ENCODE results near the gene RBPJ.
A peak's percentile ranks its signal among the peaks of the same experiment; 100 is the strongest.

RBPJ gene
- total RNA-seq = 90.9 to 120 reads per million in 2 donors

GRCh38 chr4:26320538-26321372 is at the start of gene RBPJ:
RBPJ (plus strand) TSS chr4:26321014; CDS start chr4:26321029, 15 bp downstream.
- DNase-seq = peak; percentile 71 to 87 (median 83)

- DNase-seq = no peak
These were observed 49.1 kb upstream of the RBPJ start for GRCh38 chr4:26271703-26272102.

GRCh38 chr4:26272654-26273615 is 47.9 kb upstream of the RBPJ start:
- no peak for DNase-seq

GRCh38 chr4:26273616-26273980 is 47.2 kb upstream of the RBPJ start:
- DNase-seq = no peak

GRCh38 chr4:26275281-26275680 is 45.5 kb upstream of the RBPJ start:
- DNase-seq = no peak

- no peak for DNase-seq
These were observed 41.4 kb upstream of the RBPJ start for GRCh38 chr4:26279446-26279845.

GRCh38 chr4:26281881-26282280 is 38.9 kb upstream of the RBPJ start:
- DNase-seq = no peak

GRCh38 chr4:26284536-26284935 is 36.3 kb upstream of the RBPJ start:
- no peak for DNase-seq

GRCh38 chr4:26285272-26285671 is 35.5 kb upstream of the RBPJ start:
- DNase-seq = peak in 1 of 5 experiments; percentile 60

- DNase-seq = no peak
These were observed 33.1 kb upstream of the RBPJ start for GRCh38 chr4:26287756-26288155.

- DNase-seq = peak in 1 of 5 experiments; percentile 94
These were observed 32.4 kb upstream of the RBPJ start for GRCh38 chr4:26288355-26288909.

GRCh38 chr4:26289401-26289800 is 31.4 kb upstream of the RBPJ start:
- DNase-seq = no peak

GRCh38 chr4:26290321-26290720 is 30.5 kb upstream of the RBPJ start:
- no peak for DNase-seq

GRCh38 chr4:26294904-26295303 is 25.9 kb upstream of the RBPJ start:
- DNase-seq = no peak

- no peak for DNase-seq
These were observed 24.8 kb upstream of the RBPJ start for GRCh38 chr4:26296021-26296420.

- no peak for DNase-seq
These were observed 24.3 kb upstream of the RBPJ start for GRCh38 chr4:26296514-26296913.

- no peak for DNase-seq
These were observed 23.6 kb upstream of the RBPJ start for GRCh38 chr4:26297219-26297618.

GRCh38 chr4:26298198-26298947 is 22.4 kb upstream of the RBPJ start:
- no peak for DNase-seq

GRCh38 chr4:26299254-26299882 is 21.4 kb upstream of the RBPJ start:
- DNase-seq = peak in 1 of 5 experiments; percentile 56

- no peak for DNase-seq
These were observed 20.2 kb upstream of the RBPJ start for GRCh38 chr4:26300314-26301307.

Data from T-helper 2 cell (primary cell).